Kidney epithelial cell (primary cell): ENCODE measurements around the gene COPS6. TPM values are rescaled to one million over a fixed set of nuclear protein-coding genes. Genes with fewer than 3 reads are reported as not detected.

Source experiments
- DNase-seq: peaks from one replicate; pipeline ENCODE4 v3.0.0-alpha.2; 2010; ENCODE audit warnings: low read depth
- H3K27me3 ChIP-seq: 2 replicates; pipeline ENCODE4 v1.6.0; 2011; ENCODE audit warnings: low read length; ENCODE audit not compliant: control insufficient read depth, insufficient read depth
- H3K36me3 ChIP-seq: 2 replicates; pipeline ENCODE4 v1.5.1; 2011; ENCODE audit warnings: low read length; ENCODE audit not compliant: control insufficient read depth, insufficient read depth
- H3K4me3 ChIP-seq: 2 replicates; pipeline ENCODE4 v1.5.1; 2011; ENCODE audit warnings: low read depth, mild to moderate bottlenecking, control low read depth, low read length
- CTCF ChIP-seq: IDR thresholded peaks from 2 replicates; pipeline ENCODE4 v1.5.1; 2011; ENCODE audit warnings: mild to moderate bottlenecking, moderate library complexity, low read length, control low read depth, inconsistent platforms; ENCODE audit not compliant: insufficient read depth, poor library complexity, severe bottlenecking
- total RNA-seq: library from RNA; depleted of rRNA; stranded (reverse); fragments of >200 nt; gene quantifications from 2 replicates; pipeline ENCODE4 v1.2.3, GENCODE V29; 2015

COPS6 gene
- total RNA-seq, 1 donor from 2014 or later: 45.2 TPM

DNA sequence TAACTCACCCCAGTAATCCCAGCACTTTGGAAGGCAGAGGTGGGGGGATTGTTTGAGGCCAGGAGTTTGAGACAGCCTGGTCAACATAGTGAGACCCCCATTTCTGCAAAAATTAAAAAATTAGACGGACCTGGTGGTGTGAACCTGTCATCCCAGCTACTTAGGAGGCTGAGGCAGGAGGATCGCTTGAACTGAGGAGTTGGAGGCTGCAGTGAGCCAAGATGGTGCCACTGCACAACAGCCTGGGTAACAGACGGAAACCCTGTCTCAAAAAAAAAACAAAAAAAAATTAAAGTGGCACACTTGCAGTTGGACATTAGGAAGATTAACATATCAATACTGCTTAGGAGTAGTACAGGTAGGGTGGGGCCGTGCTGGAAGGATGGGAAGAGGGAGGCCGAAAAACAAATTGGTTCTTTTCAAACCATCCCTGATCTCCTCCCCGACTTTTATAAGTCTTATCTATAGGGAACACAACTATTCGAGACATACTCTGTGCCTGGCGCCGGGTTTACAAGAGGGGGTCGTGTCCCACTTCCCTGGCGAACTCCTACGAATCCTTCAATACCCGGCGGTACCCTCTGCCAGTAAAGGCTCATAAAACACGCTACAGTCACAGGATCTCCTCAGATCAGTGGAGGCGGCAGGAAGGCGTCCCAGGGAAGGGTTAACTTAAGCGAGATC lies 29.8 kb downstream of the COPS6 start:
- H3K36me3 ChIP-seq: no peaks in the 10 kb centered on the region
- DNase-seq: no peak
- no peak for TF ChIP-seq CTCF

GRCh38 chr7:100119072-100119969 lies 30.6 kb downstream of the COPS6 start, which contains the start of the genes CNPY4 and TAF6:
TSS of gene CNPY4 (plus strand) at chr7:100119634. CDS start at chr7:100119745, 111 bp downstream.
TSS of gene TAF6 (minus strand) at chr7:100119358. CDS start at chr7:100114209, 5,149 bp downstream.
- peak within 1 kb of the TSS; percentile 68 for H3K4me3 ChIP-seq
- no peak for TF ChIP-seq CTCF
- DNase-seq: peak; percentile 74
- H3K27me3 ChIP-seq: no peaks in the 10 kb centered on the region
- no peaks in the 10 kb centered on the region for H3K36me3 ChIP-seq

More for the DNA sequence above, 29.8 kb downstream of the COPS6 start:
- H3K27me3 ChIP-seq: no peaks in the 10 kb centered on the region
- H3K4me3 ChIP-seq: peak overlapping the region; percentile 68

DNA sequence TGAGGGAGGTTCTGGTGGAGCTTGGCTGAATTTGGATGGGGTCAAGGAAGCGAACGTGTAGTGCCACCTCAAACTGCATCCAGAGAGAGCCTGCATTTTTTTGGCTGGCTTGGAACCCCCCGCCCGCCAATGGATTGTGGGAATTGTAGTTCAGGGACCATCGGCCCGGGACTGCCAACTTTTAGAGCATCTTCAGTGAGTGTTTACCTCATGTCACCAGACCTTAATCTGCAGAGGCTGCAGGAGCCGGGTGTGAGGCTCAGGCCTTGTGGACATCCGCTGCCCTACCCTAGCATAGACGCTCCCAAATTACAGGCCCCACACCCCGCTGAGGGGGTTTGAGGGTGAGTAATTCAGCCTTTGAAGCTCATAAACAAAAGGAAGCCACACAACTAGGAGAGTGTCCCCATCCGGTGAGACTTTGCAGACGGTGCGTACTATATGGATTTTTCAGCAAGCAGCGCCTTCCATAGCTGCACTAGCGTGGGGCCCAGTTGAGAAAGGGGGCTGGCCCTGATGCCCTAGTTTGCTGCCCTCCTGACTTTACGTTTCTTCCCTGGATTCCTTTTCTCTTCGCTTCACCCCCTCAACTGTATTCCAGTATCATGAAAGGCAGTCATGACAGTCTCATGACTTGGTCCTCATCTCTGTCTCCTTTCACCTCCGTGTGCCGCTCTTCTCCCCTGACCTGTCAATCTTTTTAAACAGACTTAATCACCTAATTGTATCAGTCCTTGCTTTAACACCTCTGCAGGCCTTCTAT lies 31.4 kb downstream of the COPS6 start:
- DNase-seq: no peak
- no peaks in the 10 kb centered on the region for H3K27me3 ChIP-seq
- TF ChIP-seq CTCF: no peak
- H3K4me3 ChIP-seq: peak overlapping the region; percentile 63
- H3K36me3 ChIP-seq: no peaks in the 10 kb centered on the region

DNA sequence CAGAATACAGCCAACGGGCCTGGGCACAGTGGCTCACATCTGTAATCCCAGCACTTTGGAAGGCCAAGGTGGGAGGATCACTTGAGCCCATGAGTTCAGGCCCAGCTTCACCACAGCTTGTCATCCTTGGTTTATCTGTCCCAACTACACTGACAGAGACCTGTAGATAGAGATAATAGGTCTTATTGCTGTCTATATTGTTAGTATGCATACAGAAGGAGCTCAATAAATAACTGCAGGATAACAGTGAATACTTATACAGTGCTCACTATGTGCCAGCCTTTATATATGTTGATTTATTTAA lies 31.9 kb downstream of the COPS6 start:
- Histone ChIP-seq H3K4me3 (no peak overlapping the region), H3K27me3 (no peaks in the 10 kb centered on the region), H3K36me3 (no peaks in the 10 kb centered on the region)
- DNase-seq: no peak
- no peak for TF ChIP-seq CTCF

- H3K27me3 ChIP-seq: no peaks in the 10 kb centered on the region
- no peak overlapping the region for H3K4me3 ChIP-seq
- DNase-seq: no peak
- no peaks in the 10 kb centered on the region for H3K36me3 ChIP-seq
- TF ChIP-seq CTCF: no peak
These were observed 33.3 kb downstream of the COPS6 start for GRCh38 chr7:100122067-100122466.
